Suprapubic skin (tissue), 4 donors: Measurements from ENCODE around the gene ARL5A. TPM values are rescaled to one million over a fixed set of nuclear protein-coding genes. Genes with fewer than 3 reads are reported as not detected.

Experiments
- DNase-seq, 2 donors: peaks; one replicate each; pipeline ENCODE4 v3.0.0-alpha.2; 2019; ENCODE audit warnings: low spot score in 2 of 2
- H3K27ac ChIP-seq: fragments of 200-600 bp; sonication (generic); one replicate; pipeline ENCODE4 v1.5.1; 2019
- H3K27me3 ChIP-seq: fragments of 200-600 bp; sonication (generic); one replicate; pipeline ENCODE4 v1.5.1; 2019
- H3K36me3 ChIP-seq: fragments of 200-600 bp; sonication (generic); one replicate; pipeline ENCODE4 v1.5.1; 2019
- H3K4me1 ChIP-seq: fragments of 200-600 bp; sonication (generic); one replicate; pipeline ENCODE4 v1.5.1; 2019
- H3K4me3 ChIP-seq: fragments of 200-600 bp; sonication (generic); one replicate; pipeline ENCODE4 v1.5.1; 2019; ENCODE audit warnings: mild to moderate bottlenecking
- H3K9me3 ChIP-seq: fragments of 200-600 bp; sonication (generic); one replicate; pipeline ENCODE4 v1.5.1; 2019
- EP300 ChIP-seq: sonication (generic); formaldehyde crosslinking; IDR thresholded peaks from one replicate; pipeline ENCODE4 v1.6.1; 2017; ENCODE audit warnings: antibody characterized with exemption
- POLR2A ChIP-seq, 2 donors: fragments of 450-650 bp; IDR thresholded peaks; one replicate each; pipeline ENCODE4 v1.6.1; 2017; ENCODE audit warnings: antibody characterized with exemption in 2 of 2, mild to moderate bottlenecking in 2 of 2, moderate library complexity in 2 of 2
- POLR2AphosphoS5 ChIP-seq, 3 donors: sonication (generic); formaldehyde crosslinking; IDR thresholded peaks; one replicate each; pipeline ENCODE4 v1.6.1; 2017; ENCODE audit warnings: antibody characterized with exemption in 3 of 3
- WGBS: methylation state at CpG from one replicate; pipeline ENCODE4 v1.1.5; 2018; 5-methylcytosine and 5-hydroxymethylcytosine counted together
- total RNA-seq, 4 donors: library from RNA; depleted of rRNA; stranded (reverse); fragments of >200 nt; gene quantifications; one replicate each; pipeline ENCODE4 v1.1.0, GENCODE V29; 2016
- TF ChIP-seq, protein P1 (sequence below), 2 donors: fragments of 200-600 bp in 1 of 2; fragments of 450-650 bp in 1 of 2; sonication (generic) in 1 of 2; IDR thresholded peaks; one replicate each; pipeline ENCODE4 v1.5.1; 2016 to 2019; ENCODE audit warnings: antibody characterized with exemption in 2 of 2, mild to moderate bottlenecking in 1 of 2, moderate library complexity in 1 of 2

The ARL5A gene
- total RNA-seq, 4 donors from 2014 or later, result 76.7 to 124 (median 94.5) TPM

DNA sequence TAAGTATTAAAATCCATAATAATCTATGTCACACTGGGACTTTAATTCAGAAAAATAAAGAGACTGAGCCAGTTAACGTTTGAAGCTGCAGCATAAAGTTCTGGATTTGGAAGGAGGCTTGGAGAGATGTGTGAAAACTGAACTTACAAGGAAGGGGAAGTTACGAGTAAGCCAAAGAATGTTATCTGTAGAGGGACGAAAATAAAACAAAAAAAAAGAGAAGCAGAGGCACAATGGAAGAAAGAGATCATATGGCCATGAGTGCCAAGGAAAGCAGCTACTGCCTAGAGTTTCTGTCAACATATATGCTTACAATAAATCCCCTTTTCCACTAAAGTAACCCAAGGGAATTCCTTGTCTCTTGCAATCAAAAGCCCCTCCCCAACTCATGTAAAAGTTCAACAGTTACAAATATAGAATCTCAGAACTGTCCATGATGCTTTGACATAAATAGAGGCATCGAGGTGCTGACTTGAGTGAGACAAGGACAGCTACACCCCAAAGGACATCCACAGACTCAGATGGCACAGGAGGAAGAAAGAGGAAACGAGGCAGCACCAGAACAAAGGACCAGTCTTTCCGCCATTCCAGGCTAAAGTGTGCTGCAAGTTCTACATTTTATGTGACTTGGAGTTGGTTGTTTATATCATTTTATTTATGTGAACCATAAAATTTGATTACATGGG is 16.1 kb upstream of the ARL5A start:
- H3K27ac ChIP-seq, result no peak overlapping the region
- H3K4me1 ChIP-seq, result peaks cover 3% of the 10 kb centered on the region
- no peaks in the 10 kb centered on the region for H3K36me3 ChIP-seq
- WGBS, result 70% methylated on average over 6 of the region's 6 CpGs
- no peak for DNase-seq
- TF ChIP-seq, protein P1, sequence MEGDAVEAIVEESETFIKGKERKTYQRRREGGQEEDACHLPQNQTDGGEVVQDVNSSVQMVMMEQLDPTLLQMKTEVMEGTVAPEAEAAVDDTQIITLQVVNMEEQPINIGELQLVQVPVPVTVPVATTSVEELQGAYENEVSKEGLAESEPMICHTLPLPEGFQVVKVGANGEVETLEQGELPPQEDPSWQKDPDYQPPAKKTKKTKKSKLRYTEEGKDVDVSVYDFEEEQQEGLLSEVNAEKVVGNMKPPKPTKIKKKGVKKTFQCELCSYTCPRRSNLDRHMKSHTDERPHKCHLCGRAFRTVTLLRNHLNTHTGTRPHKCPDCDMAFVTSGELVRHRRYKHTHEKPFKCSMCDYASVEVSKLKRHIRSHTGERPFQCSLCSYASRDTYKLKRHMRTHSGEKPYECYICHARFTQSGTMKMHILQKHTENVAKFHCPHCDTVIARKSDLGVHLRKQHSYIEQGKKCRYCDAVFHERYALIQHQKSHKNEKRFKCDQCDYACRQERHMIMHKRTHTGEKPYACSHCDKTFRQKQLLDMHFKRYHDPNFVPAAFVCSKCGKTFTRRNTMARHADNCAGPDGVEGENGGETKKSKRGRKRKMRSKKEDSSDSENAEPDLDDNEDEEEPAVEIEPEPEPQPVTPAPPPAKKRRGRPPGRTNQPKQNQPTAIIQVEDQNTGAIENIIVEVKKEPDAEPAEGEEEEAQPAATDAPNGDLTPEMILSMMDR (IDR thresholded peaks at IDR 0.05), result no peak
- no peak for TF ChIP-seq POLR2A (IDR thresholded peaks at IDR 0.05)
- TF ChIP-seq POLR2AphosphoS5 (IDR thresholded peaks at IDR 0.05), result no peak
- no peak for TF ChIP-seq EP300
- H3K27me3 ChIP-seq, result no peaks in the 10 kb centered on the region
- no peaks in the 10 kb centered on the region for H3K9me3 ChIP-seq
- H3K4me3 ChIP-seq, result no peak overlapping the region

DNA sequence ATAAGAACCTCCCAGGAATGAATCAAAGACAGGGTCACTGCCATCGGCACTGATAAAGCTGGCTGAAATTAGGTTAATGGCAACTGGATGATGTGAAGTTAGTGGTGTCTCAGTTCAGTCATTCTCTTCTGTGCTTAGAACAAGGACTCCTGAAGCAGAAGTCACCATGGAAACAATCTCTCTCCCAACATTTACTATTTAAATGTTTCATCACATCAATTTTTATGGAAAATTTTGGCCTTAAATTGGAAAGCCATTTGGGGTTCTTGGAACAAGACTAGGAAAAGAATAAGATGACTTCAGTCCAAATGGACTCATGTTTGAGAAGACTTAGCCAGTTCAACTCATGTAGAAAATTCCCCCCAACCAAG is 15.5 kb upstream of the ARL5A start:
- Histone ChIP-seq H3K4me3 (no peak overlapping the region), H3K4me1 (peaks cover 3% of the 10 kb centered on the region), H3K27ac (no peak overlapping the region), H3K36me3 (no peaks in the 10 kb centered on the region), H3K27me3 (no peaks in the 10 kb centered on the region), H3K9me3 (no peaks in the 10 kb centered on the region)
- no peak for DNase-seq
- 100% methylated on average over 1 of the region's 1 CpG for WGBS
- no peak for TF ChIP-seq EP300
- no peak for TF ChIP-seq POLR2AphosphoS5 (IDR thresholded peaks at IDR 0.05)
- TF ChIP-seq, protein P1 (IDR thresholded peaks at IDR 0.05), result no peak
- no peak for TF ChIP-seq POLR2A (IDR thresholded peaks at IDR 0.05)

DNA sequence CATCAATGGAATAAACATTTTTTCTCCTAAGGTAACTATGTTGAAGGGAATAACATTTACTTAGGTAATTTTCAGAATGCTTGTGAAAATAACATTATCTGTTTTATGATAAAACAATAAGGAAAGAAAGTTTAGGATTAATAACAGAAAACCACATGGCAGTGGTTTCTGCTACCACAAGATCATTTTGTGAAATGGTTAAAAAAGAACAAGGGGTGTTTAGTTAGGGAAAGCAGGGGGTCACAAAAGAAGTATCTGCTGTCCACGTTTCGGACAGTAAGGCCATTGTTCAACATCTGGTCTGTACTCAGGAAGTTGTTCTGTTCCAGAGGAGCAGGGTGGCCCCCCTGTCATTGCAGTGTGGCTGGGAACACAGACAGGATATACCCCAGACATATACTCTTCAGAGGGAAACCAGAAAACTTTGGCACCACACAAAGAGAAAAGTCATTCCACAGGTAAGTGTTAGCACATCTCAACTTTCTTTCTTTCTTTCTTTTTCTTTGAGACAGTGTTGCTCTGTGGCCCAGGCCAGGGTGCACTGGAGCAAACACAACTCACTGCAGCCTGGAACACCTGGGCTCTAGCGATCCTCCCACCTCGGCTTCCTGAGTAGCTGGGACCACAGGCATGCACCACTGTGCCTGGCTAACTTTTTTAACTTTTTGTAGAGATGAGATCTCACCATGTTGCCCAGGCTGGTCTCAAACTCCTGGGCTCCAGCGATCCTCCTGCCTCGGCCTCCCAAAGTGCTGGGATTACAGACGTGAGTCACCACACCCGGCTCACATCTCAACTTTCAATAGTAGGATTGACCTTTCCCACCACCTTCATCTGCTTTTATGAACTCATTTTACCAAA is 14.8 kb upstream of the ARL5A start:
- Histone ChIP-seq H3K36me3 (no peaks in the 10 kb centered on the region), H3K27me3 (no peaks in the 10 kb centered on the region), H3K9me3 (no peaks in the 10 kb centered on the region), H3K27ac (no peak overlapping the region), H3K4me3 (no peak overlapping the region), H3K4me1 (peaks cover 3% of the 10 kb centered on the region)
- 81% methylated on average over 8 of the region's 8 CpGs for WGBS
- TF ChIP-seq EP300 (no peak), POLR2A (IDR thresholded peaks at IDR 0.05) (no peak)
- DNase-seq, result no peak

DNA sequence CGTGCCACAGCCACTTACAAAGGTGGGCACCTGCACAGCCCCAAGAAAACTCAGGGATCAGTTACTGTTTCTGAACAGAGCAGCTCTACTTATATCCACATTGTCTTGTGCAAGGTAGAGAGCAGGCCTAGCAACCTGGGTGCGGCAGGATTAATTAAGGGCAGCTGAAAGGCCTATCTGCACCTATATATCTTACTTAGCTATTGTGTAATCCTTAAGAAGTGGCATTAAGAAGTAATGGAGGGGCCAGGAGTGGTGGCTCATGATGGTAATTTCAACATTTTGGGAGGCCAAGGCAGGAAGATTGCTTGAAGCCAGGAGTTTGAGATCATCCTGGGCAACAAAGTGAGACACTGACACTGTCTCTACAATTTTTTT is 12.8 kb upstream of the ARL5A start:
- peaks cover 3% of the 10 kb centered on the region for H3K4me1 ChIP-seq
- no peak for TF ChIP-seq POLR2AphosphoS5 (IDR thresholded peaks at IDR 0.05)
- H3K4me3 ChIP-seq, result no peak overlapping the region
- H3K9me3 ChIP-seq, result no peaks in the 10 kb centered on the region
- H3K27me3 ChIP-seq, result no peaks in the 10 kb centered on the region
- WGBS, result 90% methylated on average over 2 of the region's 2 CpGs
- no peak for DNase-seq
- no peaks in the 10 kb centered on the region for H3K36me3 ChIP-seq
- H3K27ac ChIP-seq, result peak overlapping the region; percentile 6

DNA sequence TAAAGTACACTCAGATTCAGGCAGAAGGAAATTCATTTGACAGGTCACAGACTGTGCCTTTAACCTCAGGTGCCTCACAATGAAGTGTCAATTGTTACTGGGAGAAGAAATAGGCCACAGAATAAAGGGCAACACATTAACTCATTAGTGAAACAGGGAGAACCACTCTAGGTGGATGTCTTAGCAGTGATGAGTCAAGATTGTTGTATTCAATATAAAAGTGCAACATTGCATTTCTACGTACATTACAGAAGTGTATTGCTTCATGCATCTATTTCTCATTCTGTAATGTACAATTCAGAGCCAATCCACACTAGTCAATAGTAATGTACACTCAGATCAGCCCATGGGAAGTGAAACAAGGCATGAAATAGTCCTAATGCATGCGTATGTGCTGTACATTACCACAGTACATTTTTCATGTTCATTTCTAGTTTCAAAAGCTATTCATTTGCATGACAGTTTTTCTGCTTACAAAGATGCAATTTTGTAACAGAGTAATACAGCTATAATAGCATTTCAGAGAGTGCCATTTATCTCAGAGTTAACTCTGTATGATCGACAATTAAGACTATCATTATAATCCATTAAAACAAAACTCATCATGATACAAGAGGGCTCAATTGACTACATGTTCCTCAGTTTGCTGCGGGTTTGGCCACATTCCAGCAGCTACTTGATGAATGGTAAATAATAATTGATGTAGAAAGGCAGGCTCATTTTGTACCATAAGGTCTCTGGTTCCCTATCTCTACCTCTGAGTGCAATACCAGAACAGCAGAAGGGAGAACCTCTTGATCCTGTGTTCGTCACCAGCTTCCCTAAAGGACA is 12.2 kb upstream of the ARL5A start:
- Histone ChIP-seq H3K27me3 (no peaks in the 10 kb centered on the region), H3K36me3 (no peaks in the 10 kb centered on the region), H3K4me3 (no peak overlapping the region), H3K9me3 (no peaks in the 10 kb centered on the region), H3K4me1 (peaks cover 3% of the 10 kb centered on the region), H3K27ac (peak overlapping the region; percentile 6)
- no peak for DNase-seq
- TF ChIP-seq, protein P1 (IDR thresholded peaks at IDR 0.05), result no peak
- 63% methylated on average over 5 of the region's 5 CpGs for WGBS

DNA sequence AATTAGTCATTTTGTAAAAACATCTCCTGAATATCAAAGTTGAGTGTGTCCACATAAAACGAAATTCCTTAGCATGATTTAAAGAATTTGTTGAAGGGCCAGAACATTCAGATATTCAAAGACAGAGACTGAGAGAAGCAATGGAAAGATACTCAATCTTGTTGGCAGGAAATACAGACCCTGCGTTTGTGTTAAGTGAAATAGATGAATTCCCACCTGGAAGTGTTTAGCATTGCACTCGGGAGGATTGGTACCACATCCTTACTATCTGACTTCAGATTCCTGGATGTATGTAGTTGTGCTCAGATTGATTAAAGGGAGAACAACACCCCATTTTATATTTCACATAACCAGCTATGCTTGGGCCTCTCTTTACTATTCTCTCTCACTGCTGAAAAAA is 9.7 kb upstream of the ARL5A start:
- Histone ChIP-seq H3K9me3 (no peaks in the 10 kb centered on the region), H3K36me3 (no peaks in the 10 kb centered on the region), H3K4me1 (peaks cover 3% of the 10 kb centered on the region), H3K4me3 (no peak overlapping the region), H3K27me3 (no peaks in the 10 kb centered on the region), H3K27ac (no peak overlapping the region)
- TF ChIP-seq, protein P1 (IDR thresholded peaks at IDR 0.05), result no peak
- TF ChIP-seq EP300, result no peak
- TF ChIP-seq POLR2AphosphoS5 (IDR thresholded peaks at IDR 0.05), result no peak
- TF ChIP-seq POLR2A (IDR thresholded peaks at IDR 0.05), result no peak
- 68% methylated on average over 3 of the region's 3 CpGs for WGBS
- no peak for DNase-seq
